HL-60 (cell line): Measurements from ENCODE around the gene DSG3.

Experiments
- DNase-seq, 2 experiments: peaks; one replicate each; pipeline ENCODE4 v3.0.0-alpha.2; 2010 to 2020; ENCODE audit warnings: low read depth in 1 of 2, low spot score in 1 of 2
- H3K27ac ChIP-seq: fragments of 250-450 bp; sonication (Bioruptor Pico); replicated peaks from 2 replicates; pipeline ENCODE4 v1.5.1; 2020; ENCODE audit warnings: mild to moderate bottlenecking, moderate library complexity
- H3K27me3 ChIP-seq: fragments of 250-450 bp; sonication (Bioruptor Pico); 2 replicates; pipeline ENCODE4 v1.5.1; 2021; ENCODE audit warnings: mild to moderate bottlenecking, moderate library complexity; ENCODE audit not compliant: insufficient read depth, poor library complexity, severe bottlenecking
- H3K4me3 ChIP-seq: replicated peaks from 2 replicates; pipeline ENCODE4 v1.5.1; 2011; ENCODE audit warnings: mild to moderate bottlenecking, control low read depth, low read length; ENCODE audit not compliant: insufficient read depth
- GABPA ChIP-seq: IDR thresholded peaks from 2 replicates; pipeline ENCODE4 v1.6.1; 2012; ENCODE audit warnings: low read depth
- POLR2AphosphoS5 ChIP-seq: IDR thresholded peaks from 2 replicates; pipeline ENCODE4 v1.6.1; 2012; ENCODE audit warnings: low read depth
- SPI1 ChIP-seq: IDR thresholded peaks from 2 replicates; pipeline ENCODE4 v1.6.1; 2012; ENCODE audit warnings: low read depth, mild to moderate bottlenecking, borderline replicate concordance
- TF ChIP-seq, protein P1 (sequence below): IDR thresholded peaks from one replicate; pipeline ENCODE4 v1.5.1; 2011; ENCODE audit warnings: low read length, control low read depth, inconsistent platforms; ENCODE audit not compliant: insufficient read depth
- TF ChIP-seq, protein P2 (sequence below): IDR thresholded peaks from 2 replicates; pipeline ENCODE4 v1.6.1; 2012; ENCODE audit warnings: low read depth; ENCODE audit not compliant: insufficient replicate concordance

DSG3 gene

GRCh38 chr18:31410716-31411483 lies 36.6 kb upstream of the DSG3 start:
- TF ChIP-seq, protein P1, sequence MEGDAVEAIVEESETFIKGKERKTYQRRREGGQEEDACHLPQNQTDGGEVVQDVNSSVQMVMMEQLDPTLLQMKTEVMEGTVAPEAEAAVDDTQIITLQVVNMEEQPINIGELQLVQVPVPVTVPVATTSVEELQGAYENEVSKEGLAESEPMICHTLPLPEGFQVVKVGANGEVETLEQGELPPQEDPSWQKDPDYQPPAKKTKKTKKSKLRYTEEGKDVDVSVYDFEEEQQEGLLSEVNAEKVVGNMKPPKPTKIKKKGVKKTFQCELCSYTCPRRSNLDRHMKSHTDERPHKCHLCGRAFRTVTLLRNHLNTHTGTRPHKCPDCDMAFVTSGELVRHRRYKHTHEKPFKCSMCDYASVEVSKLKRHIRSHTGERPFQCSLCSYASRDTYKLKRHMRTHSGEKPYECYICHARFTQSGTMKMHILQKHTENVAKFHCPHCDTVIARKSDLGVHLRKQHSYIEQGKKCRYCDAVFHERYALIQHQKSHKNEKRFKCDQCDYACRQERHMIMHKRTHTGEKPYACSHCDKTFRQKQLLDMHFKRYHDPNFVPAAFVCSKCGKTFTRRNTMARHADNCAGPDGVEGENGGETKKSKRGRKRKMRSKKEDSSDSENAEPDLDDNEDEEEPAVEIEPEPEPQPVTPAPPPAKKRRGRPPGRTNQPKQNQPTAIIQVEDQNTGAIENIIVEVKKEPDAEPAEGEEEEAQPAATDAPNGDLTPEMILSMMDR: no peak
- no peak for TF ChIP-seq SPI1
- TF ChIP-seq POLR2AphosphoS5: no peak
- TF ChIP-seq, protein P2, sequence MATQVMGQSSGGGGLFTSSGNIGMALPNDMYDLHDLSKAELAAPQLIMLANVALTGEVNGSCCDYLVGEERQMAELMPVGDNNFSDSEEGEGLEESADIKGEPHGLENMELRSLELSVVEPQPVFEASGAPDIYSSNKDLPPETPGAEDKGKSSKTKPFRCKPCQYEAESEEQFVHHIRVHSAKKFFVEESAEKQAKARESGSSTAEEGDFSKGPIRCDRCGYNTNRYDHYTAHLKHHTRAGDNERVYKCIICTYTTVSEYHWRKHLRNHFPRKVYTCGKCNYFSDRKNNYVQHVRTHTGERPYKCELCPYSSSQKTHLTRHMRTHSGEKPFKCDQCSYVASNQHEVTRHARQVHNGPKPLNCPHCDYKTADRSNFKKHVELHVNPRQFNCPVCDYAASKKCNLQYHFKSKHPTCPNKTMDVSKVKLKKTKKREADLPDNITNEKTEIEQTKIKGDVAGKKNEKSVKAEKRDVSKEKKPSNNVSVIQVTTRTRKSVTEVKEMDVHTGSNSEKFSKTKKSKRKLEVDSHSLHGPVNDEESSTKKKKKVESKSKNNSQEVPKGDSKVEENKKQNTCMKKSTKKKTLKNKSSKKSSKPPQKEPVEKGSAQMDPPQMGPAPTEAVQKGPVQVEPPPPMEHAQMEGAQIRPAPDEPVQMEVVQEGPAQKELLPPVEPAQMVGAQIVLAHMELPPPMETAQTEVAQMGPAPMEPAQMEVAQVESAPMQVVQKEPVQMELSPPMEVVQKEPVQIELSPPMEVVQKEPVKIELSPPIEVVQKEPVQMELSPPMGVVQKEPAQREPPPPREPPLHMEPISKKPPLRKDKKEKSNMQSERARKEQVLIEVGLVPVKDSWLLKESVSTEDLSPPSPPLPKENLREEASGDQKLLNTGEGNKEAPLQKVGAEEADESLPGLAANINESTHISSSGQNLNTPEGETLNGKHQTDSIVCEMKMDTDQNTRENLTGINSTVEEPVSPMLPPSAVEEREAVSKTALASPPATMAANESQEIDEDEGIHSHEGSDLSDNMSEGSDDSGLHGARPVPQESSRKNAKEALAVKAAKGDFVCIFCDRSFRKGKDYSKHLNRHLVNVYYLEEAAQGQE: no peak
- no peak for TF ChIP-seq GABPA
- H3K27me3 ChIP-seq: no peaks in the 10 kb centered on the region
- no peak overlapping the region for H3K4me3 ChIP-seq
- DNase-seq: no peak
- no peak overlapping the region for H3K27ac ChIP-seq

DNA sequence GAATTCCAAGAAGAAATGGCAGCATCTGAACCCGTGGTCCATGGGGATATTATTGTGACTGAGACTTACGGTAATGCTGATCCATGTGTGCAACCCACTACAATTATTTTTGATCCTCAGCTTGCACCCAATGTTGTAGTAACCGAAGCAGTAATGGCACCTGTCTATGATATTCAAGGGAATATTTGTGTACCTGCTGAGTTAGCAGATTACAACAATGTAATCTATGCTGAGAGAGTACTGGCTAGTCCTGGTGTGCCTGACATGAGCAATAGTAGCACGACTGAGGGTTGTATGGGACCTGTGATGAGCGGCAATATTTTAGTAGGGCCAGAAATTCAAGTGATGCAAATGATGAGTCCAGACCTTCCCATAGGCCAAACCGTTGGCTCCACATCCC lies 34.4 kb upstream of the DSG3 start:
- no peak overlapping the region for H3K27ac ChIP-seq
- H3K27me3 ChIP-seq: no peaks in the 10 kb centered on the region
- no peak for DNase-seq
- no peak for TF ChIP-seq SPI1
- TF ChIP-seq, protein P2: no peak
- TF ChIP-seq POLR2AphosphoS5: no peak
- TF ChIP-seq GABPA: no peak
- TF ChIP-seq, protein P1: no peak
- no peak overlapping the region for H3K4me3 ChIP-seq

- no peak overlapping the region for H3K4me3 ChIP-seq
- no peak overlapping the region for H3K27ac ChIP-seq
- TF ChIP-seq, protein P1: no peak
- TF ChIP-seq GABPA (no peak), POLR2AphosphoS5 (no peak), SPI1 (no peak)
- TF ChIP-seq, protein P2: no peak
Measured at GRCh38 chr18:31417850-31418249, 29.7 kb upstream of the DSG3 start.

More at GRCh38 chr18:31417850-31418249, 29.7 kb upstream of the DSG3 start:
- no peaks in the 10 kb centered on the region for H3K27me3 ChIP-seq
- DNase-seq: no peak
